8988T (cell line): ENCODE results near the gene PNMA6F.

ENCODE experiments used
- DNase-seq: peaks from one replicate; pipeline ENCODE4 v3.0.0; 2011

The PNMA6F gene

GRCh38 chrX:153321381-153322124 is at the start of gene PNMA6F:
Gene PNMA6F (minus strand): TSS chrX:153321767. CDS start chrX:153320674, 1,093 bp downstream.
- DNase-seq = no peak

- no peak for DNase-seq
These were observed 49.7 kb upstream of the PNMA6F start for GRCh38 chrX:153371256-153371655.

GRCh38 chrX:153370293-153371055 is 48.9 kb upstream of the PNMA6F start:
- DNase-seq = no peak

GRCh38 chrX:153366878-153367538 is 45.4 kb upstream of the PNMA6F start:
- no peak for DNase-seq

GRCh38 chrX:153366119-153366518 is 44.6 kb upstream of the PNMA6F start:
- DNase-seq = no peak

- DNase-seq = no peak
These were observed 44.1 kb upstream of the PNMA6F start for GRCh38 chrX:153365670-153366069.

- no peak for DNase-seq
These were observed 40.3 kb upstream of the PNMA6F start for GRCh38 chrX:153361781-153362397.

- DNase-seq = no peak
These were observed 36.3 kb upstream of the PNMA6F start for GRCh38 chrX:153357877-153358276.

GRCh38 chrX:153353416-153353815 is 31.8 kb upstream of the PNMA6F start:
- no peak for DNase-seq

GRCh38 chrX:153352858-153353257 is 31.3 kb upstream of the PNMA6F start:
- no peak for DNase-seq

GRCh38 chrX:153351981-153352380 is 30.4 kb upstream of the PNMA6F start:
- DNase-seq = no peak

GRCh38 chrX:153349952-153350351 is 28.4 kb upstream of the PNMA6F start:
- DNase-seq = no peak

GRCh38 chrX:153348421-153348820 is 26.9 kb upstream of the PNMA6F start:
- no peak for DNase-seq

- DNase-seq = no peak
These were observed 26.0 kb upstream of the PNMA6F start for GRCh38 chrX:153347530-153347929.

GRCh38 chrX:153343674-153344073 is 22.1 kb upstream of the PNMA6F start:
- DNase-seq = no peak

GRCh38 chrX:153342762-153343558 is 21.4 kb upstream of the PNMA6F start:
- DNase-seq = no peak

GRCh38 chrX:153340111-153340510 is 18.5 kb upstream of the PNMA6F start:
- no peak for DNase-seq

- DNase-seq = no peak
These were observed 18.1 kb upstream of the PNMA6F start for GRCh38 chrX:153339662-153340061.

GRCh38 chrX:153338836-153339235 is 17.3 kb upstream of the PNMA6F start:
- no peak for DNase-seq

GRCh38 chrX:153336988-153337387 is 15.4 kb upstream of the PNMA6F start:
- no peak for DNase-seq

- no peak for DNase-seq
These were observed 14.7 kb upstream of the PNMA6F start for GRCh38 chrX:153336121-153336894.
